NCI-H1048 (cell line): ENCODE measurements around the gene SLC44A1.
A peak's percentile ranks its signal among the peaks of the same experiment; 100 is the strongest.
"Not testable (repeated sequence)": the region's sequence is repeated elsewhere in the genome, so short reads cannot be mapped to it uniquely, and the experiment has no call there.

Experiments
- DNase-seq: peaks from one replicate; lab custom pipeline; 2025; lab: John Stamatoyannopoulos, UW

Gene SLC44A1

GRCh38 chr9:105242557-105242956 lies 1.9 kb upstream of the SLC44A1 start:
- DNase-seq: no peak

- DNase-seq: no peak
These were observed 1.3 kb upstream of the SLC44A1 start for GRCh38 chr9:105243015-105243686.

GRCh38 chr9:105244734-105245028 lies 230 bp downstream of the SLC44A1 start:
- no peak for DNase-seq

GRCh38 chr9:105245029-105245890 lies 809 bp downstream of the SLC44A1 start:
- peak; percentile 20 for DNase-seq

GRCh38 chr9:105245891-105246161 lies 1.4 kb downstream of the SLC44A1 start:
- DNase-seq: no peak

GRCh38 chr9:105246656-105247173 lies 2.3 kb downstream of the SLC44A1 start:
- no peak for DNase-seq

DNA sequence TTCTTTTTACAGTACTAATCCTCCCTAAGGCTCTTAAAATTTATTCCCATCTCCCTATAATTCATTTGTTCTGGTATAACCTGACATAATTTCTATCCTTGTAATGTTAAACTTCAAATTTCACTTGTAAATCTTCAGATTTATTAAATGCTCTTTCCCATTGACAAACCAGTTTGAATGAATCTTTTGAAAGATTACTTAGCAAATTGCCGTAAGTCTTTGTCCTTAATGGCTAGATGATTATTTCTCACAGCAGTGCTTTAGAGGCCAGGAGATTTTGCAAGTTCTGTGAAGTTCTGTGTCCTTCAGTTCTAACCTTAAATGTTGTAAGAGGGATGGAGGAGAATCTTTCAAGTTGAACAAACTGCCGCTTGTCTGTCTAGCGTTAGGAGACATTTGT lies 4.2 kb downstream of the SLC44A1 start:
- no peak for DNase-seq

DNA sequence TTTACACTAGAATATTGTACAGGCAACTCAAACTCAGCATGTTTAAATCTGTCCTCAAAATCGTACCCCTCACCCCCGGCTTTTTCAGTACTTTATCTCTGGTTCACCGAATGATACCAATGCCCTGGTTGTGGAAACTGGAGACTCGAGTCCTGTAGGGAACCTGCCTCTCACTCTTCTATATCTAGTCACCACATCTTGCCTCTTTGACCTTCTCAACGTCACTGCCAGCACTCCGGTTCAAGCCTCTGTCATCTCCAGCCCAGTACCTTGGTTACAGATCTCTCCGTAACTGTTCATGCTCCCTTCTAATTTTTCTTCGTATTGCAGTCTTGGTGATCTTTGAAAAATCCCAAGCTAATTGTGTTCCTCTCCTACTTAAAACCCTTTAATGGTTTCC lies 6.7 kb downstream of the SLC44A1 start:
- no peak for DNase-seq

DNA sequence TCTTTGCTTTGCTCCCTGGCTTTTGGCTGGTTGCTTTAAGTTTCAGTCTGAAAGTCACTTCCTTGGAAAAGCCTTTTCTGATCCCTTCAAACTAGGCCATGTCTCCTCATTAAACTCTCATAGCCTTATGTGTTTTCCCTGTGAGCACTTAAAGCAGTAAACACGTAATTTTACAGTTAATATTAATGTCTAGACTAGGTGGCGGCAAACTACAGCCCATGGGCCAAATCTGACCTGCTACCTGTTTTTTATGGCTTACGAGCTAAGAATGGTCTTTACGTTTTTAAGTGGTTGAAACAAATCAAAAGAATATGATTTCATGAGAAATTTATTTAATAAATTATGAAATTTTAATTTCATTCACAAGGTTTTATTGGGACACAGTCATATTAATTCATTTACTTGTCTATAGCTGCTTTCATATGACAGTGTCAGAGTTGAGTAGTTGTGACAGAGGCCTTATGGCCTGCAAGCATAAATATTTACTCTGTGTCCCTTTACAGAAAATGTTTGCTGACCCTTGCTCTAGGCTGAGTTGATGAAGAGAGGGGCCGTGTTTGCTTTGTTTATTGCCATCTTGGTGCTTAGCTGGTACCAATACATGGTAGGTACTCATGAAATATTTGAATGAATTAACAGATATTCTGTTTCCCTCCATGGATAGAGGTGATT lies 7.4 kb downstream of the SLC44A1 start:
- DNase-seq: no peak

- no peak for DNase-seq
These were observed 7.9 kb downstream of the SLC44A1 start for GRCh38 chr9:105252405-105252756.

- no peak for DNase-seq
These were observed 9.8 kb downstream of the SLC44A1 start for GRCh38 chr9:105254226-105254625.

- DNase-seq: no peak
These were observed 11.0 kb downstream of the SLC44A1 start for GRCh38 chr9:105255421-105255820.

GRCh38 chr9:105256569-105256968 lies 12.1 kb downstream of the SLC44A1 start:
- DNase-seq: not testable (repeated sequence)

GRCh38 chr9:105257809-105258208 lies 13.4 kb downstream of the SLC44A1 start:
- DNase-seq: no peak

- no peak for DNase-seq
These were observed 13.8 kb downstream of the SLC44A1 start for GRCh38 chr9:105258225-105258737.

DNA sequence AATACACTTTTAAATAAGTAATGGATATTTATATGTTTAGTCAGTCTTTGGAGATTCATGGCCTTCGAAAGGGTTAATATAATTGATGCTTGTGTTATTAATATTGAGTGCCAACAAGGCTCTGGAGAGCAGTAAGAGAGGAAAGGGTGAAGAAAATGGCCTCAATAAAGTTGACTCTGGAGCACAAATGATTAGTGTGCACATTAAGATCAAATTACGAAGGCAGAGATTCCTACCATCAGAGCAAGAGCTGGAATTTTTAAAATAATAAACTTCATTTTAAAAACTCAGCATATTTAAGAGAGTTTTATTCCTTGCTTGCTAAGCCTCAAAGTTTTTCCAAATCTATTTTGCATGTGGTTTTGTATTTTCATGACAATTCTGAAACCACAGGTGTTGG lies 14.8 kb downstream of the SLC44A1 start:
- DNase-seq: no peak

- no peak for DNase-seq
These were observed 15.5 kb downstream of the SLC44A1 start for GRCh38 chr9:105259731-105260612.

- DNase-seq: no peak
These were observed 18.0 kb downstream of the SLC44A1 start for GRCh38 chr9:105262497-105262896.

GRCh38 chr9:105264380-105264779 lies 19.9 kb downstream of the SLC44A1 start:
- no peak for DNase-seq

DNA sequence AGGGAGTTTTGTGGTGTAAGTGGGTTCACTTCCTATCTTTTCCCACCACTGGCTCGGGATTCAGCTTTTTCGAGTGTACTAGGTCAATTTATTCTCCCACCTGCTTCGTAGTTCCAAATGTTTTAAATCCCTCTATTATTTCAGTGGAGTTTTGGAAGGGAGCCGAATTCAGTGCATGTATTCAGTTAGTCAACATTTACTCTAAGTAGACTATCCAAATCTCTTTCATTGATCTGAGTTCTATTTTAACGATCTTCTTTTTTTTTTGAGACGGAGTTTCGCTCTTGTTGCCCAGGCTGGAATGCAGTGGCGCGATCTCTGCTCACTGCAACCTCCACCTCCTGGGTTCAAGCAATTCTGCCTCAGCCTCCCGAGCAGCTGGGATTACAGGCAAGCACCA lies 23.8 kb downstream of the SLC44A1 start:
- DNase-seq: not testable (repeated sequence)

- no peak for DNase-seq
These were observed 25.1 kb downstream of the SLC44A1 start for GRCh38 chr9:105269593-105269992.

GRCh38 chr9:105270711-105271110 lies 26.3 kb downstream of the SLC44A1 start:
- no peak for DNase-seq
